PC-9 (cell line): ENCODE measurements around the gene EDARADD.

Source experiments
- EZH2 ChIP-seq: fragments of 200-600 bp; sonication (generic); IDR thresholded peaks from 2 replicates; pipeline ENCODE4 v1.8.0; 2017; ENCODE audit warnings: antibody characterized with exemption, low read depth
- TF ChIP-seq, protein P1 (sequence below): fragments of 200-600 bp; sonication (generic); conservative IDR thresholded peaks from 2 replicates; pipeline ENCODE4 v1.6.1; 2017; ENCODE audit warnings: mixed run types, antibody characterized with exemption, mild to moderate bottlenecking, moderate library complexity

DNA sequence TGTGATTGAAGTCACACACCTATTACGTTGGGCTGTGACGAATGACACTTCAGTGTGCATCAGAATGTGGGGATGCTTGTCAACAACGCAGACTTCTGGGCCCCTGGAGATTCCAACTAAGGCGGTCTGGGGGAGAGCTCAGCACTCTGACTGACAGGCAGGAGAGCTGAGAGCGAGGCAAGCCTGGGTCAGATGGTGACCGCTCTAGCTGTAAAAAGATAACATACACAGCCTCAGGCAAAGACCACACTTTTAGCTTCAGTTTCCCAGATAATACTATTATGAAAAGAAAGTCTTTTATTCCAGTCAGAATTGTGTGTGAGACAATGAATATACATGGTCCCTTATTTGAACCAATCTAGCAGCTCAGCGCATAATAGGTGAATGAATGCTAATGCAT lies 25.4 kb downstream of the EDARADD start:
- TF ChIP-seq, protein P1, sequence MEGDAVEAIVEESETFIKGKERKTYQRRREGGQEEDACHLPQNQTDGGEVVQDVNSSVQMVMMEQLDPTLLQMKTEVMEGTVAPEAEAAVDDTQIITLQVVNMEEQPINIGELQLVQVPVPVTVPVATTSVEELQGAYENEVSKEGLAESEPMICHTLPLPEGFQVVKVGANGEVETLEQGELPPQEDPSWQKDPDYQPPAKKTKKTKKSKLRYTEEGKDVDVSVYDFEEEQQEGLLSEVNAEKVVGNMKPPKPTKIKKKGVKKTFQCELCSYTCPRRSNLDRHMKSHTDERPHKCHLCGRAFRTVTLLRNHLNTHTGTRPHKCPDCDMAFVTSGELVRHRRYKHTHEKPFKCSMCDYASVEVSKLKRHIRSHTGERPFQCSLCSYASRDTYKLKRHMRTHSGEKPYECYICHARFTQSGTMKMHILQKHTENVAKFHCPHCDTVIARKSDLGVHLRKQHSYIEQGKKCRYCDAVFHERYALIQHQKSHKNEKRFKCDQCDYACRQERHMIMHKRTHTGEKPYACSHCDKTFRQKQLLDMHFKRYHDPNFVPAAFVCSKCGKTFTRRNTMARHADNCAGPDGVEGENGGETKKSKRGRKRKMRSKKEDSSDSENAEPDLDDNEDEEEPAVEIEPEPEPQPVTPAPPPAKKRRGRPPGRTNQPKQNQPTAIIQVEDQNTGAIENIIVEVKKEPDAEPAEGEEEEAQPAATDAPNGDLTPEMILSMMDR: no peak
- TF ChIP-seq EZH2: no peak
